K562 (cell line): Measurements from ENCODE around the gene POLR3C. TPM values are rescaled to one million over a fixed set of nuclear protein-coding genes. Genes with fewer than 3 reads are reported as not detected.

Source experiments
- BCLAF1 ChIP-seq, 2 experiments: fragments of 450-650 bp in 1 of 2; IDR thresholded peaks; 2 replicates each; pipeline ENCODE4 v1.6.1; 2011 to 2017; ENCODE audit warnings: low read depth in 2 of 2, antibody characterized with exemption in 1 of 2, borderline replicate concordance in 1 of 2, low read length in 1 of 2, mild to moderate bottlenecking in 1 of 2, mixed read lengths in 1 of 2; ENCODE audit not compliant: control insufficient read depth in 1 of 2
- GABPB1 ChIP-seq: sonication (generic); formaldehyde crosslinking; IDR thresholded peaks from 2 replicates; pipeline ENCODE4 v1.8.0; 2022; ENCODE audit warnings: mild to moderate bottlenecking, missing genetic modification reagents
- MIER1 ChIP-seq: fragments of 450-650 bp; IDR thresholded peaks from 2 replicates; pipeline ENCODE4 v1.6.1; 2016; ENCODE audit warnings: antibody characterized with exemption, mild to moderate bottlenecking, low read depth
- PATZ1 ChIP-seq: fragments of 250-450 bp; sonication (Bioruptor Pico); IDR thresholded peaks from 2 replicates; pipeline ENCODE4 v1.5.0; 2020; ENCODE audit warnings: mild to moderate bottlenecking, borderline replicate concordance
- POLR2B ChIP-seq: fragments of 450-650 bp; IDR thresholded peaks from 2 replicates; pipeline ENCODE4 v1.6.1; 2018; ENCODE audit warnings: low read depth; ENCODE audit not compliant: partially characterized antibody
- ZKSCAN3 ChIP-seq: fragments of 250-450 bp; sonication (Bioruptor Pico); IDR thresholded peaks from 2 replicates; pipeline ENCODE4 v1.4.0; 2020
- ZNF140 ChIP-seq: fragments of 250-450 bp; sonication (Bioruptor Pico); IDR thresholded peaks from 2 replicates; pipeline ENCODE4 v1.8.0; 2021; ENCODE audit warnings: moderate library complexity, mild to moderate bottlenecking, inconsistent platforms
- polyA plus RNA-seq, 8 experiments: library from polyadenylated mRNA; depleted of rRNA in 4 of 8; stranded (reverse) in 5 of 8; unstranded in 3 of 8; fragments of >200 nt; fragmentation: Nextera tagmentation in 2 of 8; fragmentation: Illumina TruSeq in 1 of 8; extraction: Ambion mirVana in 2 of 8; extraction: Trizol in 1 of 8; gene quantifications; 2 replicates each; pipeline versions ENCODE4 v1.2.1 to v1.2.3, GENCODE V29; 2011 to 2014; ENCODE audit warnings: inconsistent platforms in 1 of 8, missing spikeins in 1 of 8
- total RNA-seq, 7 experiments: library from RNA; depleted of rRNA in 6 of 7; stranded (reverse); fragments of >200 nt in 6 of 7; fragmentation: Illumina TruSeq in 2 of 7; extraction: Trizol in 2 of 7; gene quantifications; 2 replicates each; pipeline versions ENCODE4 v1.2.1 to v1.2.3, GENCODE V29; 2011 to 2021; ENCODE audit warnings: low replicate concordance in 1 of 7
- TF ChIP-seq, protein P1 (sequence below): sonication (generic); formaldehyde crosslinking; IDR thresholded peaks from 2 replicates; pipeline ENCODE4 v1.8.0; 2023; ENCODE audit warnings: missing genetic modification reagents, mild to moderate bottlenecking, borderline replicate concordance
- TF ChIP-seq, protein P2 (sequence below): fragments of 450-650 bp; IDR thresholded peaks from 2 replicates; pipeline ENCODE4 v1.6.1; 2016; ENCODE audit warnings: antibody characterized with exemption
- TF ChIP-seq, protein P3 (sequence below): fragments of 450-650 bp; IDR thresholded peaks from 2 replicates; pipeline ENCODE4 v1.6.1; 2016; ENCODE audit warnings: borderline replicate concordance

The POLR3C gene
- total and polyA plus RNA-seq, 9 of the 15 experiments (the other 6 are each of a cell fraction or from before 2014, with no cell fraction given), result 19.7 to 64.1 (median 45.2) TPM

GRCh38 chr1:145823565-145824498, at the start of gene POLR3C, which contains the start of gene RNF115 (continued):
- TF ChIP-seq PATZ1 (CRISPR knock-in tag) (no peak), GABPB1 (CRISPR knock-in tag) (peak; percentile 90), ZKSCAN3 (CRISPR knock-in tag) (no peak), BCLAF1 (IDR thresholded peaks at IDR 0.05; ENCODE audit: borderline replicate concordance in 1 of 2, control insufficient read depth in 1 of 2, low read depth in 2 of 2, low read length in 1 of 2) (no peak), ZNF140 (CRISPR knock-in tag) (no peak), MIER1 (no peak), POLR2B (peak; percentile 75)
- TF ChIP-seq, protein P1, sequence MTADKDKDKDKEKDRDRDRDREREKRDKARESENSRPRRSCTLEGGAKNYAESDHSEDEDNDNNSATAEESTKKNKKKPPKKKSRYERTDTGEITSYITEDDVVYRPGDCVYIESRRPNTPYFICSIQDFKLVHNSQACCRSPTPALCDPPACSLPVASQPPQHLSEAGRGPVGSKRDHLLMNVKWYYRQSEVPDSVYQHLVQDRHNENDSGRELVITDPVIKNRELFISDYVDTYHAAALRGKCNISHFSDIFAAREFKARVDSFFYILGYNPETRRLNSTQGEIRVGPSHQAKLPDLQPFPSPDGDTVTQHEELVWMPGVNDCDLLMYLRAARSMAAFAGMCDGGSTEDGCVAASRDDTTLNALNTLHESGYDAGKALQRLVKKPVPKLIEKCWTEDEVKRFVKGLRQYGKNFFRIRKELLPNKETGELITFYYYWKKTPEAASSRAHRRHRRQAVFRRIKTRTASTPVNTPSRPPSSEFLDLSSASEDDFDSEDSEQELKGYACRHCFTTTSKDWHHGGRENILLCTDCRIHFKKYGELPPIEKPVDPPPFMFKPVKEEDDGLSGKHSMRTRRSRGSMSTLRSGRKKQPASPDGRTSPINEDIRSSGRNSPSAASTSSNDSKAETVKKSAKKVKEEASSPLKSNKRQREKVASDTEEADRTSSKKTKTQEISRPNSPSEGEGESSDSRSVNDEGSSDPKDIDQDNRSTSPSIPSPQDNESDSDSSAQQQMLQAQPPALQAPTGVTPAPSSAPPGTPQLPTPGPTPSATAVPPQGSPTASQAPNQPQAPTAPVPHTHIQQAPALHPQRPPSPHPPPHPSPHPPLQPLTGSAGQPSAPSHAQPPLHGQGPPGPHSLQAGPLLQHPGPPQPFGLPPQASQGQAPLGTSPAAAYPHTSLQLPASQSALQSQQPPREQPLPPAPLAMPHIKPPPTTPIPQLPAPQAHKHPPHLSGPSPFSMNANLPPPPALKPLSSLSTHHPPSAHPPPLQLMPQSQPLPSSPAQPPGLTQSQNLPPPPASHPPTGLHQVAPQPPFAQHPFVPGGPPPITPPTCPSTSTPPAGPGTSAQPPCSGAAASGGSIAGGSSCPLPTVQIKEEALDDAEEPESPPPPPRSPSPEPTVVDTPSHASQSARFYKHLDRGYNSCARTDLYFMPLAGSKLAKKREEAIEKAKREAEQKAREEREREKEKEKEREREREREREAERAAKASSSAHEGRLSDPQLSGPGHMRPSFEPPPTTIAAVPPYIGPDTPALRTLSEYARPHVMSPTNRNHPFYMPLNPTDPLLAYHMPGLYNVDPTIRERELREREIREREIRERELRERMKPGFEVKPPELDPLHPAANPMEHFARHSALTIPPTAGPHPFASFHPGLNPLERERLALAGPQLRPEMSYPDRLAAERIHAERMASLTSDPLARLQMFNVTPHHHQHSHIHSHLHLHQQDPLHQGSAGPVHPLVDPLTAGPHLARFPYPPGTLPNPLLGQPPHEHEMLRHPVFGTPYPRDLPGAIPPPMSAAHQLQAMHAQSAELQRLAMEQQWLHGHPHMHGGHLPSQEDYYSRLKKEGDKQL (CRISPR knock-in tag), result 0 out of 2 replicates have a peak, but pooled peaks have one; percentile 45
- TF ChIP-seq, protein P2, sequence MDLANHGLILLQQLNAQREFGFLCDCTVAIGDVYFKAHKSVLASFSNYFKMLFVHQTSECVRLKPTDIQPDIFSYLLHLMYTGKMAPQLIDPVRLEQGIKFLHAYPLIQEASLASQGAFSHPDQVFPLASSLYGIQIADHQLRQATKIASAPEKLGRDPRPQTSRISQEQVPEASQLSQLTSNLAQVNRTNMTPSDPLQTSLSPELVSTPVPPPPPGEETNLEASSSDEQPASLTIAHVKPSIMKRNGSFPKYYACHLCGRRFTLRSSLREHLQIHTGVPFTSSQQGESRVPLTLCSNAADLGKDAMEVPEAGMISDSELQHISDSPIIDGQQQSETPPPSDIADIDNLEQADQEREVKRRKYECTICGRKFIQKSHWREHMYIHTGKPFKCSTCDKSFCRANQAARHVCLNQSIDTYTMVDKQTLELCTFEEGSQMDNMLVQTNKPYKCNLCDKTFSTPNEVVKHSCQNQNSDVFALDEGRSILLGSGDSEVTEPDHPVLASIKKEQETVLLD, result no peak
- TF ChIP-seq, protein P3, sequence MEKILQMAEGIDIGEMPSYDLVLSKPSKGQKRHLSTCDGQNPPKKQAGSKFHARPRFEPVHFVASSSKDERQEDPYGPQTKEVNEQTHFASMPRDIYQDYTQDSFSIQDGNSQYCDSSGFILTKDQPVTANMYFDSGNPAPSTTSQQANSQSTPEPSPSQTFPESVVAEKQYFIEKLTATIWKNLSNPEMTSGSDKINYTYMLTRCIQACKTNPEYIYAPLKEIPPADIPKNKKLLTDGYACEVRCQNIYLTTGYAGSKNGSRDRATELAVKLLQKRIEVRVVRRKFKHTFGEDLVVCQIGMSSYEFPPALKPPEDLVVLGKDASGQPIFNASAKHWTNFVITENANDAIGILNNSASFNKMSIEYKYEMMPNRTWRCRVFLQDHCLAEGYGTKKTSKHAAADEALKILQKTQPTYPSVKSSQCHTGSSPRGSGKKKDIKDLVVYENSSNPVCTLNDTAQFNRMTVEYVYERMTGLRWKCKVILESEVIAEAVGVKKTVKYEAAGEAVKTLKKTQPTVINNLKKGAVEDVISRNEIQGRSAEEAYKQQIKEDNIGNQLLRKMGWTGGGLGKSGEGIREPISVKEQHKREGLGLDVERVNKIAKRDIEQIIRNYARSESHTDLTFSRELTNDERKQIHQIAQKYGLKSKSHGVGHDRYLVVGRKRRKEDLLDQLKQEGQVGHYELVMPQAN, result peak; percentile 90
